GM21723 (cell line): ENCODE results near the gene NUP62CL.

Source experiments
- ATAC-seq: cut with Tn5 transposase; IDR thresholded peaks from one replicate; pipeline ENCODE4 v1.9.1; 2021; ENCODE audit warnings: mild to moderate bottlenecking, moderate library complexity; ENCODE audit not compliant: unreplicated experiment

Gene NUP62CL

GRCh38 chrX:107154787-107155620 lies 51.2 kb downstream of the NUP62CL start:
- ATAC-seq: no peak

DNA sequence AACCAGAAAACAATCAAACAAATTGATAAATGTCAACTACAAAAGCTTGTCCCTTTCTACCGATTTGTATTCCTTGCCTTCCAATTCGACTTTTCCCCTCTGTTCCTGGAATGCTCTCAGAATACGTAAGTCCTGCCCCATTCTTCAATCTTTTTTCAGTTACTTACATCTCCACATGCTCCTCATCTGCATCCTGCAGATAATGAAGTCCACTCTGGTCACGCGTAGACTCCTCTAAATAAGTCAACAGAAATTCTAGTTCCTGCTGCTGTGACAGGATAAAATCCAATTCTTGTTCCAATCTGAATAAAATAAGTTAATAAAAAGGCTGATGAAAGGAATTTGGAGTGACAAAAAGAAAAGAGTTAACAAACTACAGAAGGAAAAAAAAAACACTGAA lies 53.2 kb downstream of the NUP62CL start:
- ATAC-seq: no peak

DNA sequence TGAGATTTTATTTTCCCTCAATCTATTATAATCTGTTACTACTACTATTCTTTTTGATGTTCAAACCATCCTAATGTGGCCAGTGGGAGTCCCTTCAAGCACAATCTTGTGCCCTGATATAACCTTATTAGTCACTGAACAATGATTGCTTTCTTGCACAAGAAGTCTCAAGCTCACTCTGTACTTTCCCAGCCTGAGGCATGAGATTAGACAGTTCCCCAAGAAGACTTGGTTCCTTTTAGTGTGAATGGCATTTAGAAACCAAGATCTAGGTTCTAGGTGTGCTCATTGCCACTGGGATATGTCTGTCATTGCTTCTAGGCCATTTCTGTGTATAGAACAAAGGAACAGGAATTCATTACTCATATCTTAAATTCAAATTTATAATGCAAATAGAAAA lies 59.6 kb downstream of the NUP62CL start:
- ATAC-seq: no peak

DNA sequence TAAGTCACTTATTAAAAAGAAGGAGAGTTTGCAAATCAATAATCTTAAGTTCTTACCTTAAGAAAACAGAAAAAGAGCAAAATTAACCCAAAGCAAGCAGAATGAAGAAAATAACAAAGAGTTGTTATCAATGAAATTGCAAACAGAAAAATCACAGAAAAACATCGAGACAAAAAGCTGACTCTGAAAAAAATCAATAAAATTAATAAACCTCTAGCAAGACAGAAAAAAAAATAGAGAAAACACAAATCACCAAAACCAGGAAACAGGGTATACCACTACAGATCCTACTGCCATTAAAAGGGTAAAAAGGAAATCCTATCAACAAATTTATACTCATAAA lies 70.3 kb downstream of the NUP62CL start:
- ATAC-seq: no peak

DNA sequence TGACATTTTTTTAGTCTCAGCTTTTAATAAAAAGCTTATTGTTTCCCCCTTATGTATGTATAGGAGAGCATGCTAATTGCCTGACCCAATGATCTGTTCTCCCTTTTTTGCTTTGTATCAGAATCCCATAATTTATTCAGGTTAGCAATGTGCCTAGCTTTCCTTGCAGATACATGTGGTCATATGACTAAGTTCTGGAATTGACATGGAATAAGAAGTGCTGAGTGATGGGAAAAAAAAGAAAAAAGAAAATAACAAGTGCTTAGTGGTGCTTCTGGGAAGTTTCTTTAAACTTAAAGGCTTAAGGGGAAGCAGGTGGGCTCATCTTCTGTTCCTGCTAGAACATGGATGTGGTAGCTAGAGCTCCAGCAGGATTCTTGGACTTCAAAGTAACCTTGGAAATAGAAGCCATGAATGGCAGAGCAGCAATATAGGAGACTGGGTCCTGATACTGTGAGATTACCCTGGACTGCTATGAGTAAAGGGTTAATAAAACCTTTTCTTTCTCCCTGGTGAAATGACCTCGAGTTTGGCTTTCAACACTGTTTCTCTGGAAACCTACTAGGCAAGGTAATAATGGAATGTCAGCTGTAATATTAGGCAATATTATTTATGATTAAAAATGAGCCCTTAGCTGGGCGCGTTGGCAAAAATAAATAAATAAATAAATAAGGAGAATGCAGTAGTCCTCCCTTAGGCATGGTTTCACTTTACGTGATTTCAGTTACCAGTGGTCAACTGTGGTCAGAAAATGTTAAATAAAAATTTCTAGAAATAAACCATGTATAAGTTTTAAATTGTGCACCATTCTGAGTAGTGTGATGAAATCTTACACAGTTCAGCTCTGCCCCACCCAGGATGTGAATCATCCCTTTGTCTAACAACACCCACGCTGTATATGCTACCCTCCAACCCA lies 70.9 kb downstream of the NUP62CL start:
- ATAC-seq: no peak

DNA sequence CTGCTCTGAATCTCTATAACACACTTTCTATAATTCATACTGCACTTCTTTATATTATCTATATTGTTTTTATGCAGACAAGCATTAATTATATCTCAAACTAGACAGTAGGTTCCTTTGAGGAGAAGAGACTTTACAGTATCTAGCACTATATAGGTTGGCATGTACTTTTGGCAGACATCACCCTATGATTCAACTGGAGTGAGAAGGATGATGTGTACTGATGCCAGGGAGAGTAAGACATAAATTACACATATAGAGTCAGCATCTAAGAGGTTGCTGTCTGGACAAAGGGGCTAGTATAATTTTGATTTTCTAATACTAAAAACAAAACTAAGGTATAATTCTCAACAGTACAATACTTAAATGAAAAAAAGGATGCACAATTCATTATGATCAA lies 82.5 kb downstream of the NUP62CL start:
- no peak for ATAC-seq

DNA sequence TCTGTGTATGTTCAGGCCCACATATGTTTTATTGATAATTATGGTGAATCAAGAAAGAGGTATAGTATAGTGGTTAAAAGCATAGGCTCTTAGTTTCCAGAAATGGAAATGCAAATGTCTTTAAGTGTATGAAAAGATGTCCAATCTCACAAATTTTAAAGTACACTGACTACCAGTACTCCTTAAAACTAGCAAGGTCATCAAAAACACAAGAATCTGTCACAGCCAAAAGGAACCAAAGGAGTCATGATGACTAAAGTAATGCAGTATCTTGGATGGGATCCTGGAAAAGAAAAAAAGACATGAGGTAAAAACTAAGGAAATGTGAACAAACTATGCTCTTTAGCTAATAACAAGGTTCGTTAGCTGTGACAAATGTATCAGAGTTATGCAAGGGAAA lies 87.0 kb downstream of the NUP62CL start:
- ATAC-seq: no peak

DNA sequence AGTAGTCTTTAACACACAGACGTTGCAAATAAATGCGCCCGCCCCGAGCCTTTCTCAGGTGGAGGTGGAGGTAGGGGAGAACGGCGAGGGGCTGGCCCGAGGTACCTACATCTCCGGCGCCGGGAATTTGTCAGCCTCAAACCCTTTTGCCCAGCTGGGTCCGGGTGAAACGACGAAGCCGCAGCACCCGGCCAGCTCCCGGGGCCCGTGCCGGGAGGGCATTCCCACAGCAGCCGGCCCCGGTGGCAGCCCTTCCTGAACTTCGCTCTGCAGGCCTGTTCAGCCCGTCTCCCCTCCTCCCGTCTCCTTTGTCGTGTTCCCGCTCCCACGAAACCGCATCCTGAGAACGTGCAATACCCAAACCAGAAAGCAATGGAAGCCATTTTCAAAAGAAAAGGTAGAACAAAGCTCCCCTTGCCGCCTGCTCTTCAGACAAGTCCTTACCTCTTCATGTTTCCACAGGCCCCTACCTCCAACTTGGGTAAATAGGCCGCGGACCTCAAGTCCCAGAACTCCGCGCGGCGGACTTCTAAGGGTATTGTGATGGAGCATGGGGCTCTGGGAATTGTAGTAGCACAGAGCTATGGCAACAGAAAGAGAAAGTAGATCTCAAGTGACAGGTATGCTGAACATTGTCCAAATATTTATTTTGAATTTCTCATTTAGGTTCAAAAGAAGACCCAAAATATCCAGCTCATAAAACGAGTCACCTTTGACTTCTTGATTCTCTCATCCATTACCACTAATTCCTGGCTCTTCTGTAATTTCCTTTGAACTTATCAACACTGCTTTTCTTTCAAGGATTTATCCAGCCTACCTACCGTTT lies 87.7 kb downstream of the NUP62CL start, which contains the start of gene RBM41:
Gene RBM41 (minus strand): TSS at position 501 of the 826 bp plus-strand sequence. CDS start 49 bp downstream, at position 452.
- peak; percentile 100 for ATAC-seq

DNA sequence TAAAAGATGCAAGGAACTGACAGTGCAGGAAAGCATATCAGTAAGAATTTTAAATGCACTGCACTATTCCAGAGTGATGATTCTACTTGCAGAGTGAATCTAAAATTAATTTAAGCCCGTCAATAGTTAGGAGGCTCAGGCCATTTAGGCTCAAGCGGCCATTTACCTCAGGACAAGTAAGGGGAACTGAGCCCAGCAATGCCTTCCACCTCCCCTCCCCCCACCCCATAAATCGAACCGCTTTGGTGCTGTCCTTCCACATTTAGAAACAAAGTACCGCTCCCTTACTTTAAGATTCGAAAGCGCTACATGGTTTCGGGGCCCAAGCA lies 88.3 kb downstream of the NUP62CL start:
- no peak for ATAC-seq

GRCh38 chrX:107107459-107107858 lies 98.8 kb downstream of the NUP62CL start:
- ATAC-seq: no peak

DNA sequence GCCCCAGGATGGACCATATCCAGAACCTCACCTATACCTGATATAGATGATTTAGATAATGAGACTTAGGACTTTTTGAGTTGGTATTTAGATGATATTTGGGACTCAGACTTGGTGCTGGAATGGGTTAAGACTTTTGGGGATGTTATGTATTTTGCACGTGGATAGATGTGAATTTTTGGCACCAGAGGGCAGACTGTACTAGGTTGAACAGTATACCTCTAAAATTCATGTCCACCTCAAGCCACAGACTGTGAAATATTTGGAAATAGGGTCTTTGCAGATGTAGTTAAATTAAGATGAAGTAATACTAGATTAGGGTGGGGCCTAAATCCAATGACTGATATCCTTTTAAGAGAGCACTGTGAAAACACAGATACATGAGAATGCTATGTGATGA lies 103.3 kb downstream of the NUP62CL start:
- no peak for ATAC-seq

- ATAC-seq: no peak
These were observed 130.1 kb downstream of the NUP62CL start for GRCh38 chrX:107076158-107076557.
